Parathyroid adenoma (tissue), 2 donors: ENCODE measurements around the gene VGF.
"Not testable (repeated sequence)": the region's sequence is repeated elsewhere in the genome, so short reads cannot be mapped to it uniquely, and the experiment has no call there.

Experiments
- H2AFZ ChIP-seq: fragments of 300-600 bp; sonication (generic); one replicate; pipeline ENCODE4 v1.7.0; 2017; ENCODE audit warnings: antibody characterized with exemption, mild to moderate bottlenecking
- H3K27ac ChIP-seq: fragments of 300-600 bp; sonication (generic); one replicate; pipeline ENCODE4 v1.7.0; 2017
- H3K27me3 ChIP-seq: fragments of 300-600 bp; sonication (generic); one replicate; pipeline ENCODE4 v1.7.0; 2017; ENCODE audit warnings: low read length; ENCODE audit not compliant: control insufficient read depth, insufficient read depth
- H3K36me3 ChIP-seq: fragments of 300-600 bp; sonication (generic); one replicate; pipeline ENCODE4 v1.7.0; 2017; ENCODE audit warnings: low read length; ENCODE audit not compliant: control insufficient read depth, insufficient read depth
- H3K4me1 ChIP-seq: fragments of 300-600 bp; sonication (generic); one replicate; pipeline ENCODE4 v1.7.0; 2017; ENCODE audit warnings: control low read depth
- H3K4me2 ChIP-seq: fragments of 300-600 bp; sonication (generic); one replicate; pipeline ENCODE4 v1.7.0; 2017; ENCODE audit warnings: low read length
- H3K4me3 ChIP-seq: fragments of 300-600 bp; sonication (generic); one replicate; pipeline ENCODE4 v1.7.0; 2017; ENCODE audit warnings: low read depth, low read length
- H3K79me2 ChIP-seq: fragments of 300-600 bp; sonication (generic); one replicate; pipeline ENCODE4 v1.7.0; 2017; ENCODE audit warnings: control low read depth
- H3K9ac ChIP-seq: fragments of 300-600 bp; sonication (generic); one replicate; pipeline ENCODE4 v1.7.0; 2017; ENCODE audit warnings: mild to moderate bottlenecking
- H3K9me3 ChIP-seq: fragments of 300-600 bp; sonication (generic); one replicate; pipeline ENCODE4 v1.7.0; 2017; ENCODE audit warnings: low read length; ENCODE audit not compliant: control insufficient read depth
- TF ChIP-seq, protein P1 (sequence below): fragments of 300-600 bp; sonication (generic); IDR thresholded peaks from one replicate; pipeline ENCODE4 v1.7.0; 2017; ENCODE audit warnings: antibody characterized with exemption, mild to moderate bottlenecking
- donor health status: primary hyperparathyroidism.

The VGF gene

DNA sequence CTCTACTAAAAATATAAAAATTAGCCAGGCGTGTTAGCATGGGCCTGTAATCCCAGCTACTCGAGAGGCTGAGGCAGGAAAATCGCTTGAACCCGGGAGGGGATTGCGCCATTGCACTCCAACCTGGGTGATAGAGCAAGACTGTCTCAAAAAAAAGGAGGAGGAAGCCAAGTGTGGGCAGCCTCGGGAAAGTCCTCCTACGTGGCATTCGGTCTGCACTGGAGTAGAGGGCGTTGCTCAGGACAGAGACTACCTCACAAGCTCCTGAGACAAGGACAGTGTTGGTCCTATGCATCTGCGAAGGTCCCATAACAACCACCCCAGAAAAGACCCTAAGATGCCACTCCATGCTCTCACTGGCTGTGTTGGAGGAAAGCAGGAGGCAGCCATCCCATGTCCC lies 48.5 kb downstream of the VGF start:
- no peak overlapping the region for H2AFZ ChIP-seq
- no peak overlapping the region for H3K9ac ChIP-seq
- no peak overlapping the region for H3K4me2 ChIP-seq
- no peak overlapping the region for H3K27ac ChIP-seq
- no peaks in the 10 kb centered on the region for H3K4me1 ChIP-seq
- TF ChIP-seq, protein P1, sequence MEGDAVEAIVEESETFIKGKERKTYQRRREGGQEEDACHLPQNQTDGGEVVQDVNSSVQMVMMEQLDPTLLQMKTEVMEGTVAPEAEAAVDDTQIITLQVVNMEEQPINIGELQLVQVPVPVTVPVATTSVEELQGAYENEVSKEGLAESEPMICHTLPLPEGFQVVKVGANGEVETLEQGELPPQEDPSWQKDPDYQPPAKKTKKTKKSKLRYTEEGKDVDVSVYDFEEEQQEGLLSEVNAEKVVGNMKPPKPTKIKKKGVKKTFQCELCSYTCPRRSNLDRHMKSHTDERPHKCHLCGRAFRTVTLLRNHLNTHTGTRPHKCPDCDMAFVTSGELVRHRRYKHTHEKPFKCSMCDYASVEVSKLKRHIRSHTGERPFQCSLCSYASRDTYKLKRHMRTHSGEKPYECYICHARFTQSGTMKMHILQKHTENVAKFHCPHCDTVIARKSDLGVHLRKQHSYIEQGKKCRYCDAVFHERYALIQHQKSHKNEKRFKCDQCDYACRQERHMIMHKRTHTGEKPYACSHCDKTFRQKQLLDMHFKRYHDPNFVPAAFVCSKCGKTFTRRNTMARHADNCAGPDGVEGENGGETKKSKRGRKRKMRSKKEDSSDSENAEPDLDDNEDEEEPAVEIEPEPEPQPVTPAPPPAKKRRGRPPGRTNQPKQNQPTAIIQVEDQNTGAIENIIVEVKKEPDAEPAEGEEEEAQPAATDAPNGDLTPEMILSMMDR, result no peak
- no peaks in the 10 kb centered on the region for H3K79me2 ChIP-seq
- H3K9me3 ChIP-seq, result no peaks in the 10 kb centered on the region
- H3K27me3 ChIP-seq, result no peaks in the 10 kb centered on the region
- no peak overlapping the region for H3K4me3 ChIP-seq
- H3K36me3 ChIP-seq, result no peaks in the 10 kb centered on the region

DNA sequence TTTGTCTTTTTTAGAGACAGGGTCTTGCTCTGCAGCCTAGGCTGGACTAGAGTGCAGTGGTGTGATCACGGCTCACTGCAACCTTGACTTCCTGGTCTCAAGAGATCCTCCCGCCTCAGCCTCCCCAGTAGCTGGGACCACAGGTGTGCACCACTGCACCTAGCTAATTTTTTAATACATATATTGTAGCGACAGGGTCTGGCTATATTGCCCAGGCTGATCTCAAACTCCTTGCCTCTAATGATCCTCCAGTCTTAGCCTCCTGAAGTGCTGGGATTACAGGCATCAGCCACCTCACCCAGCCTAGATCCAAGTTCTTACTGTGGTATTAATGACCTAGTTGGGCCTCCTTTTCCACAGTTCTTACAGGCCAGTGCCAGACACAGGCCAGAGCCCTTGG lies 50.2 kb downstream of the VGF start:
- no peaks in the 10 kb centered on the region for H3K79me2 ChIP-seq
- H3K4me2 ChIP-seq, result no peak overlapping the region
- H3K4me1 ChIP-seq, result no peaks in the 10 kb centered on the region
- no peak overlapping the region for H2AFZ ChIP-seq
- TF ChIP-seq, protein P1, result no peak
- no peak overlapping the region for H3K9ac ChIP-seq
- no peak overlapping the region for H3K4me3 ChIP-seq
- H3K27ac ChIP-seq, result no peak overlapping the region
- no peaks in the 10 kb centered on the region for H3K27me3 ChIP-seq
- H3K36me3 ChIP-seq, result no peaks in the 10 kb centered on the region
- no peaks in the 10 kb centered on the region for H3K9me3 ChIP-seq

DNA sequence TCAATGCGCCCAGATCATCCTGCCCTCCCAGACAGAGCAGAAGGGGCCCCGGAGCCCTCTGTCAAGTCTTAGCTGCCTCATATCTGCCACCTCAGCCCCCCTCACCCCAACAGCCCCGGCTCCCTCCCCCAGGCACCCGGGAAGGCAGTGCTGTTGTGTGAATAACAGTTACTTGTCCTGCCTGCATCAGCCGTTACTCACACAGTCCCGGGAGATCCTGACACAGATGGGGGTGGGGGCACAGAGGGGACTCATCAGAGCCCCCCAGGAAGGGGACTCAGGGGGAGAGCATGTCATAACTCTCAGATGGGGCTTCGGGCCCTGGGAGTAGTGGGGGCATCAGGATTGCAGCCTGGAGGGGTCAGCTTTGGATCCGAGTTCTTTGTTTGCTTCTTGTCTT lies 50.9 kb downstream of the VGF start:
- H3K4me3 ChIP-seq, result no peak overlapping the region
- H3K9me3 ChIP-seq, result no peaks in the 10 kb centered on the region
- no peak overlapping the region for H3K4me2 ChIP-seq
- H2AFZ ChIP-seq, result no peak overlapping the region
- no peaks in the 10 kb centered on the region for H3K4me1 ChIP-seq
- no peaks in the 10 kb centered on the region for H3K79me2 ChIP-seq
- no peak overlapping the region for H3K9ac ChIP-seq
- TF ChIP-seq, protein P1, result no peak
- H3K27ac ChIP-seq, result no peak overlapping the region
- no peaks in the 10 kb centered on the region for H3K36me3 ChIP-seq
- no peaks in the 10 kb centered on the region for H3K27me3 ChIP-seq

DNA sequence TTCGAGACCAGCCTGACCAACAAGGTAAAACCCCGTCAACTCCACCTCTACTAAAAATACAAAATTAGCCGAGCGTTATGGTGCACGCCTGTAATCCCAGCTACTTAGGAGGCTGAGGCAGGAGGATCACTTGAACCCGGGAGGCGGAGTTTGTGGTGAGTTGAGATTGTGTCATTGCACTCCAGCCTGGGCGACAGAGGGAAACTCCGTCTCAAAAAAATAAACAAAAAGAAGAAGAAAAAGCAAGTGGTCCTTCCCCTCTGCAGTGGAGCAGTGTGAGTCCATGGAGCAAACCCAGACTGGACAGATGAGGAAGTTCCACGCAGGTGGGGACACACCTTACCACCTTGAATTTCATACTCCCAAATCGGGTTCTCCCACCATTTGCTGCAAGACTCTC lies 51.5 kb downstream of the VGF start:
- Histone ChIP-seq H3K27ac (no peak overlapping the region), H3K4me2 (no peak overlapping the region), H3K79me2 (no peaks in the 10 kb centered on the region), H3K9me3 (no peaks in the 10 kb centered on the region), H3K4me3 (no peak overlapping the region), H3K9ac (no peak overlapping the region), H3K36me3 (no peaks in the 10 kb centered on the region), H3K4me1 (no peaks in the 10 kb centered on the region), H3K27me3 (no peaks in the 10 kb centered on the region), H2AFZ (no peak overlapping the region)
- TF ChIP-seq, protein P1, result no peak

DNA sequence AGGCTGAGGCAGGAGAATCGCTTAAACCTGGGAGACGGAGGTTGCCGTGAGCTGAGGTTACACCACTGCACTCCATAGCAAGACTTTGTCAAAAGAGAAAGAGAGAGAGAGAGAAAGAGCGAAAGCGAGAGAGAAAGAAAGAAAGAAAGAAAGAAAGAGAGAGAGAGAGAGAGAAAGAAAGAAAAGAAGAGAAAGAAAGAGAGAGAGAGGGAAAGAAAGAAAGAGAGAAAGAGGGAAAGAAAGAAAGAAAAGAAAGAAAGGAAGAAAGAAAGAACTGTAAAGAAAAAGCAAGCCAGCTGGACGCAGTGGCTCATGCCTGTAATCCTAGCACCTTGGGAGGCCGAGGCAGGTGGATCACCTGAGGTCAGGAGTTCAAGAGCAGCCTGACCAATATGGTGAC lies 52.2 kb downstream of the VGF start:
- not testable (repeated sequence) for H3K27me3 ChIP-seq, H3K4me3 ChIP-seq, H2AFZ ChIP-seq, H3K79me2 ChIP-seq, H3K9me3 ChIP-seq, H3K27ac ChIP-seq, H3K36me3 ChIP-seq, H3K4me2 ChIP-seq, H3K4me1 ChIP-seq, H3K9ac ChIP-seq
